ENCODE measurements around the gene DES.

Gene DES

GRCh38 chr2:219422952-219423534 is 4.9 kb downstream of the DES start:
- DNase-seq = no peak

GRCh38 chr2:219423652-219424377 is 5.6 kb downstream of the DES start:
- no peak for DNase-seq

- no peak for DNase-seq
Observed at GRCh38 chr2:219425238-219426067, 7.3 kb downstream of the DES start.

DNA sequence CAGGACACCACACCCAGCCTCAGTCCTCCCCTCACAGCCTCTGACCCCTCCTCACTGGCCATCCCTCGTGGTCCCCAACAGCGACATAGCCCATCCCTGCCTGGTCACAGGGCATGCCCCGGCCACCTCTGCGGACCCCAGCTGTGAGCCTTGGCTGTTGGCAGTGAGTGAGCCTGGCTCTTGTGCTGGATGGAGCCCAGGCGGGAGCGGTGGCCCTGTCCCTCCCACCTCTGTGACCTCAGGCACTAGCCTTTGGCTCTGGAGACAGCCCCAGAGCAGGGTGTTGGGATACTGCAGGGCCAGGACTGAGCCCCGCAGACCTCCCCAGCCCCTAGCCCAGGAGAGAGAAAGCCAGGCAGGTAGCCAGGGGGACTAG is 7.9 kb downstream of the DES start:
- DNase-seq = no peak

DNA sequence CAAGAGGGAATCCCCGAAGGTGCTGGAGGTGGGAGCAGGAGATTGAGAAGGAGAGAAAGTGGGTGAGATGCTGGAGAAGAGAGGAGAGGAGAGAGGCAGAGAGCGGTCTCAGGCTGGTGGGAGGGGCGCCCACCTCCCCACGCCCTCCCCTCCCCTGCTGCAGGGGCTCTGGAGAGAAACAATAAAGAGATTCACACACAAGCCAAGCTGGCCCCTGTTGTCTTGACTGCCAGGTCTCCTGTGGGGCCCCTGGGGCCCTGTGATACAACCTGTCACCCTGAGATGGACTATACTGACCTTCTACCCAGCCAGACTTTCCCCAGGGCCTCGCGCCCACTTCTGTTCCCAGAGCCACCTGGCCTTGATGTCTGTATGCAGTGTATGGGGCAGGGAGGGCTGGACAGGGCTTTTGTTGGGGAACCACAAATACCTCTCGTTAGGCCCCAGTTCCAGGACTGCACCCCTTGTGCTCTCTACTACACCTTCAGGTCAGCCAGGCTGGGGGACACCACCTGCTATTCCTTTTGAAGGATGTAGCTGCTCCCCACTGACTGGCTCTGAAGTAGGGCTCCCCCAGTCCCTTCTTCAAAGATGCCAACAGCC is 8.5 kb downstream of the DES start:
- DNase-seq = no peak

GRCh38 chr2:219428469-219428868 is 10.3 kb downstream of the DES start:
- DNase-seq = no peak

- DNase-seq = no peak
Observed at GRCh38 chr2:219429958-219430606, 11.9 kb downstream of the DES start.

DNA sequence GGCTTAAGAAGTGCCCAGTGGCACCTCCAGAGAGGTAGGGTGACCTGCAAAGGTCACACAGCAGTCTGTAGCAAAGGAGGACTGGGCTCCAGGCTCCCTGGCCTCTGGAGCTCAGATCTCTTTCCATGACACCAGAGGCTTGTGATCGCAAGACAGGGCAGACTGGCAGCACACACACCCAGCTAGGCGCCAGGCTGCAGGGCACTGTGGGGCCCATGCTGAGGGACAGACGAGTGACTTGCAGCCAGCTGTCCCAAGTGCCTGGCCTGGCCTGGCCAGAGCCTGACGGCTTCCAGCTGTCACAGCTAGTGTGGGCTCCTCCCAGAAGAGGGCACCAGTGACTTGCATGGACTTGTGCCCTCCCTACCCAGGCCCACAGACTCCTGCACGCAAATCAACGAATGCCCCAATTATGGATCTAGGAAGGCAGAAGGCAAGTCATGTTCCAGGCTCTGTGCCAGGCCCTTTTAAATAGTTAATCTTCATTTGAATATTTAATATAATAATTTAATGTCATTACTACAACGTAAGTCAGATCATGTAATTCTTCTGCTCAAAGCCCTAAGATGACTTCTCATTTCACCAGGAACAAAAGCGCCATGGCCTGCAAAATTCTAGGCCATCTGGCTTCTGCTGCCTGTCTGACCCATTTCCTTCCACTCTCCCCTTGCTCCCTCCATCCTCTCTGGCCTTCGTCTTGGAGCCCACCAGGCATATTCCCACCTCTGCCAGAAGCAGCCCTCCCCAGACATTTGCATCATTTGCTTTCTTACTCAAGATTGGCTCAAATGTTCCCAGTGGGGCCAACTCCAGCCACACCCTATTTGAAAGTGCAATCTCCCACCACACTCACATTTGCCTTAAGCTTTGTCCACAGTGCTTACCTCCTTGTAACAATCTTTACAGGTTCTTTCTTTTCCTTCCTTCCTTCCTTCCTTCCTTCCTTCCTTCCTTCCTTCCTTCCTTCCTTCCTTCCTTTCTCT is 12.7 kb downstream of the DES start:
- peak; percentile 36 for DNase-seq

GRCh38 chr2:219433666-219434467 is 15.7 kb downstream of the DES start:
- peak; percentile 54 for DNase-seq

- DNase-seq = no peak
Observed at GRCh38 chr2:219434468-219434717, 16.2 kb downstream of the DES start.

DNA sequence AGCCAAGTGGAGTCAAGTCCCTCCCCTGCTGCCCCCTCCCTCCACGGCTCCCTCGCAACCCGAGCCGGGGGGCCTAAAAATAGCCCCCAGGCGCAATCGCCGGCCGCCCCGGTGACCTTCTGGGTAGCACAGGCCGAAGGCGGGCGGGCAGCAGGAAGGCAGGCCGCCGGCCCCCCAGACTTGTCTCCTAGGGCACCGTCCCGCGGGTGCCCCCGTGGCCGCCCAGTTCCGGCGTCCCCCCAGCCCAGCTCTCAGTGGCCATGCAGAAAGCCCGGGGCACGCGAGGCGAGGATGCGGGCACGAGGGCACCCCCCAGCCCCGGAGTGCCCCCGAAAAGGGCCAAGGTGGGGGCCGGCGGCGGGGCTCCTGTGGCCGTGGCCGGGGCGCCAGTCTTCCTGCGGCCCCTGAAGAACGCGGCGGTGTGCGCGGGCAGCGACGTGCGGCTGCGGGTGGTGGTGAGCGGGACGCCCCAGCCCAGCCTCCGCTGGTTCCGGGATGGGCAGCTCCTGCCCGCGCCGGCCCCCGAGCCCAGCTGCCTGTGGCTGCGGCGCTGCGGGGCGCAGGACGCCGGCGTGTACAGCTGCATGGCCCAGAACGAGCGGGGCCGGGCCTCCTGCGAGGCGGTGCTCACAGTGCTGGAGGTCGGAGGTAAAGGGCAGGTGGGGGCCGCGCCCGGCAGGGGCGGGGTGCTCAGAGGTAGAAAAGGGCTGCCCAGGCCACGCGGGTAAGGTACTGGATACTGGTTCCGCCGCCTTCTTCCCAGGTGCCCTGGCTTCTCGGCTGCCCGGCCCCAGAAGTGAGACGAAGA is 16.7 kb downstream of the DES start, which contains the start of gene SPEG:
Gene SPEG, plus strand, starts transcription at position 126 of the 808 bp plus-strand sequence. Its CDS starts 135 bp downstream, at position 261.
- no peak for DNase-seq

DNA sequence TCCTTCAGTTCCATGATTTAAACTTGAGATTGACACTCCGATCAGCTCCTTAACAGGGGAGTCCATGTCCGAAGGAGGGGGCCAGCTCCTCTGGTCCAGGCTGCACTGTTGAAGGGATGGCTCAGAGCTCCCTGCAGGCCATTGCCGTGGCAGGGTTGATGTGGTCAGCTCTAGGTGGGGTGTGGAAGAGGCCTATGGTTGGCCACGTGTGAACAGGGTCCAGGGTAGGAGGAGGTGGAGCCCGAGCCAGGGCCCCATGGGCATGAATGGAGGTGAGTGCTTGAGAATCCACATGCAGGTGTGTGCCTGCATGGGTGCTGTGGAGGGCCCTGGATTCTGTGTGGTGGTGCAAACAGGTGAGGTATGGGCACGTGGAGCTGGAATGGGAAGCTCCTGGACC is 17.5 kb downstream of the DES start:
- DNase-seq = no peak

- no peak for DNase-seq
Observed at GRCh38 chr2:219436491-219436890, 18.3 kb downstream of the DES start.

- no peak for DNase-seq
Observed at GRCh38 chr2:219437141-219437540, 19.0 kb downstream of the DES start.

DNA sequence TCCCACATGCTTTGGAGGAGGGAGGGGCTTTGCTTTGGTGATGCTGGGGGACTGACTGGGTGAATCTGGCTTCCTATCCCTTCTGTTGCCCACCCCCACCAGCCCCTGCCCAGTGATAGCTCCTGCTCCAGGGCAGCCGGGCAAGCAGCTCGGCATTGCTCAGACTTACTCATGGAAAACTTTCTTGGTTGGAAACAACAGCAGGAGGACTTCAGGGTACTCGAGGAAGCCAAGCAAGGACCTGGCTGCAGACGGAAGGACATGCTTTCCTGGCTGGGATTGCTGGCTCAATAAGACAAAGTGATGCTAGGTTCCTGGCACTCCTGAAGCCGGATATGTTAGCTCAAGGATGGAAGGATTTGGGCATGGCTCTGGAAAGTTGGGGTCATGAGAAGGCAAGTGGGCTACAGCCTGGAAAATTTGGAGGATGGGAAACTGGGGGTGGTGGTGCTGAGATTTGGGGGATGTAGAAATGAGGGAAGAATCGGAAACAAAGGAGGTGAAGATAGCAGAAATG is 19.6 kb downstream of the DES start:
- no peak for DNase-seq

DNA sequence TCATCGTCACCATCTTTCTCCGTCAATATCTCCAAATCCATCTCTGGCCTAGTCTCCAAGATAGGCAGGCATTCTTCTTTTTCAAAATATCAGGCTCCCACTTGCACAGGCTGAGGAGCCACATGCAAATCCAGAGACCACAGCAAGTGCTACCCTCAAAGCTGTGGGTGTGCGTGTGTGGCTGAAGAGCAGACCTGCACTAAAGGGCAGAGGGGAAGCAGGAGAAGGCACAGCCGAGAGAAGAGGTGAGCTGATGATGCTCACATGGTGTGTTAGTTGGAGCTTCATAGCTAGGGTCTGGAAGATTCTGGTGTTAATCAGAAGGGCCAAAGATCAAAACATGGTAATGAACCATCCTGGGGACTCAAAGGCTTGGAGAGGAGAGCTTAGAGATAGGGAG is 20.3 kb downstream of the DES start:
- DNase-seq = no peak

- no peak for DNase-seq
Observed at GRCh38 chr2:219439506-219439905, 21.3 kb downstream of the DES start.

DNA sequence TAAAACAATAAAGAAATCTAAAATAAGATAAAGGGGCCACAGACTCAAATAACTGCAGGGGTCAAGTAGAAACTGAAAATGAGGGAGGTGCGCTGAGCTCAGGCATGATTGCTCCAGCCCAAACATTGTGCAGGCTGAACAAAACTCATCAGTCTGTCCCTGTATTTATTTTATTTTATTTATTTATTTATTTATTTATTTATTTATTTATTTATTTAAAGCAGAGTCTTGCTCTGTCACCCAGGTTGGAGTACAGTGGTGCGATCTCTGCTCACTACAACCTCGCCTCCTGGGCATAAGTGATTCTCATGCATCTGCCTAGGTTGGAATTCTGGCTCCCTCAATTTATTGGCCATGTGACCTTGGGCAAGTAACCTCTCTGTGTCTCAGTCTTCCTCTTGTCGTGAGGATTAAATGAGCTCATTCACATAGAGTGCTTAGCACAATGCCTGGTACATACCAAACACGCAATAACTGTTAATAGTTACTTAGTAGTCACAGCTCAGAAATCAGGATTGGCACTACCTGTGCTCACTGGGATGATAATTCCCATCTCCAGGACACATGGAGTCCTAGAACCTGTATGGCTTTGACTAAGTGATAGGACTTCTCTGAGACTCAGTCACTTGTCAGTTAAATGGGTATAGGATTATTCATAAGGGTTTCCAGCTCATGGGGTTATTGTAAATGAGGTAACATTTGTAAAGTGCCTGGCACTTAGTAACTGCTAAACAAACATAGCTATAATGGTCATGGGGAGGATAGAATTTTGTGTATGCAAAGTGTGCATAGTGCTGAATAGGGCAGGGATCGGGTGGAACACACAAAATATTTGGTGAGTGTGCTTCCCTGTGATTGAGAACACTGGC is 22.4 kb downstream of the DES start:
- DNase-seq = peak; percentile 17
